K562 (cell line): ENCODE results near the gene ANXA7. TPM values are rescaled to one million over a fixed set of nuclear protein-coding genes. Genes with fewer than 3 reads are reported as not detected.

Experiments used
- COPS2 ChIP-seq: fragments of 450-650 bp; conservative IDR thresholded peaks from 2 replicates; pipeline ENCODE4 v1.6.1; 2016; ENCODE audit warnings: mild to moderate bottlenecking, moderate library complexity
- CTCFL ChIP-seq: IDR thresholded peaks from 2 replicates; pipeline ENCODE4 v1.6.1; 2011; ENCODE audit warnings: borderline replicate concordance, low read depth, mild to moderate bottlenecking, moderate library complexity, low read length; ENCODE audit not compliant: insufficient read depth, poor library complexity, severe bottlenecking
- DEAF1 ChIP-seq: fragments of 450-650 bp; formaldehyde crosslinking; IDR thresholded peaks from 2 replicates; pipeline ENCODE4 v1.4.0; 2020; ENCODE audit warnings: mild to moderate bottlenecking, moderate library complexity
- ERF ChIP-seq: fragments of 450-650 bp; formaldehyde crosslinking; IDR thresholded peaks from 2 replicates; pipeline ENCODE4 v1.4.0; 2020; ENCODE audit warnings: mild to moderate bottlenecking, mixed read lengths
- HCFC1 ChIP-seq: IDR thresholded peaks from 2 replicates; pipeline ENCODE4 v1.6.1; 2012; ENCODE audit warnings: low read depth, low read length, improper control_type of control experiment
- HDAC8 ChIP-seq: fragments of 450-650 bp; IDR thresholded peaks from 2 replicates; pipeline ENCODE4 v1.6.1; 2016; ENCODE audit warnings: mild to moderate bottlenecking, missing genetic modification characterization, moderate library complexity, missing compliant biosample characterization
- HMG20A ChIP-seq: fragments of 450-650 bp; formaldehyde crosslinking; conservative IDR thresholded peaks from 2 replicates; pipeline ENCODE4 v1.4.0; 2020; ENCODE audit warnings: mild to moderate bottlenecking, mixed read lengths
- HMGN3 ChIP-seq: IDR thresholded peaks from 2 replicates; pipeline ENCODE4 v1.6.1; 2011; ENCODE audit warnings: borderline replicate concordance, low read depth, mild to moderate bottlenecking, mixed read lengths, low read length; ENCODE audit not compliant: insufficient read length; ENCODE audit errors: extremely low read depth
- IRF2 ChIP-seq: sonication (generic); formaldehyde crosslinking; IDR thresholded peaks from 2 replicates; pipeline ENCODE4 v1.8.1; 2022; ENCODE audit warnings: mild to moderate bottlenecking, missing genetic modification reagents
- MTA2 ChIP-seq: fragments of 450-650 bp; IDR thresholded peaks from 2 replicates; pipeline ENCODE4 v1.6.1; 2016; ENCODE audit warnings: low read depth
- NR1H2 ChIP-seq: sonication (generic); formaldehyde crosslinking; IDR thresholded peaks from 2 replicates; pipeline ENCODE4 v1.4.0; 2020; ENCODE audit warnings: mild to moderate bottlenecking, missing genetic modification reagents
- PHF21A ChIP-seq: fragments of 450-650 bp; IDR thresholded peaks from 2 replicates; pipeline ENCODE4 v1.6.1; 2017; ENCODE audit warnings: low read depth, borderline replicate concordance
- PPARD ChIP-seq: fragments of 250-450 bp; sonication (Bioruptor Pico); IDR thresholded peaks from 2 replicates; pipeline ENCODE4 v1.8.0; 2022; ENCODE audit warnings: inconsistent platforms, mild to moderate bottlenecking, moderate library complexity
- RAD51 ChIP-seq: fragments of 450-650 bp; IDR thresholded peaks from 2 replicates; pipeline ENCODE4 v1.7.1; 2016; ENCODE audit warnings: low read depth, mild to moderate bottlenecking, borderline replicate concordance
- RFX1 ChIP-seq: fragments of 450-650 bp; IDR thresholded peaks from 2 replicates; pipeline ENCODE4 v1.6.1; 2016; ENCODE audit warnings: mild to moderate bottlenecking, moderate library complexity
- SRSF7 ChIP-seq: fragments of 200-400 bp; formaldehyde crosslinking; optimal IDR thresholded peaks from 2 replicates; pipeline ENCODE3; 2017; ENCODE audit warnings: mild to moderate bottlenecking, low read depth, low read length
- STAT5A ChIP-seq: IDR thresholded peaks from 2 replicates; pipeline ENCODE4 v1.6.1; 2012; ENCODE audit warnings: low read length, inconsistent platforms, borderline replicate concordance
- TAF15 ChIP-seq: fragments of 200-400 bp; formaldehyde crosslinking; IDR thresholded peaks from 2 replicates; pipeline ENCODE4 v1.6.1; 2017; ENCODE audit warnings: mild to moderate bottlenecking, low read depth, low read length, moderate library complexity
- TCF7L2 ChIP-seq: fragments of 150-350 bp; IDR thresholded peaks from 2 replicates; pipeline ENCODE4 v1.6.1; 2016; ENCODE audit warnings: low read depth, mild to moderate bottlenecking, low read length, moderate library complexity
- ZNF282 ChIP-seq: sonication (generic); formaldehyde crosslinking; IDR thresholded peaks from 2 replicates; pipeline ENCODE4 v1.8.1; 2023; ENCODE audit warnings: missing genetic modification reagents
- polyA plus RNA-seq, 8 experiments: library from polyadenylated mRNA; depleted of rRNA in 4 of 8; stranded (reverse) in 5 of 8; unstranded in 3 of 8; fragments of >200 nt; fragmentation: Nextera tagmentation in 2 of 8; fragmentation: Illumina TruSeq in 1 of 8; extraction: Ambion mirVana in 2 of 8; extraction: Trizol in 1 of 8; gene quantifications; 2 replicates each; pipeline versions ENCODE4 v1.2.1 to v1.2.3, GENCODE V29; 2011 to 2014; ENCODE audit warnings: inconsistent platforms in 1 of 8, missing spikeins in 1 of 8
- total RNA-seq, 7 experiments: library from RNA; depleted of rRNA in 6 of 7; stranded (reverse); fragments of >200 nt in 6 of 7; fragmentation: Illumina TruSeq in 2 of 7; extraction: Trizol in 2 of 7; gene quantifications; 2 replicates each; pipeline versions ENCODE4 v1.2.1 to v1.2.3, GENCODE V29; 2011 to 2021; ENCODE audit warnings: low replicate concordance in 1 of 7
- TF ChIP-seq, protein P1 (sequence below), 2 experiments: fragments of 200-800 bp in 1 of 2; sonication (Bioruptor generic) in 1 of 2; sonication (generic) in 1 of 2; formaldehyde crosslinking in 1 of 2; IDR thresholded peaks in 1 of 2; conservative IDR thresholded peaks in 1 of 2; 2 replicates each; pipeline versions ENCODE4 v1.5.0 to v1.6.1; 2016 to 2020; ENCODE audit warnings: missing compliant biosample characterization in 1 of 2, missing genetic modification characterization in 1 of 2, missing genetic modification reagents in 1 of 2
- TF ChIP-seq, protein P2 (sequence below): fragments of 250-450 bp; sonication (Bioruptor Pico); IDR thresholded peaks from 2 replicates; pipeline ENCODE4 v1.5.0; 2021

Gene ANXA7
- total and polyA plus RNA-seq, 9 of the 15 experiments (the other 6 are each of a cell fraction or from before 2014, with no cell fraction given) = 81.6 to 157 (median 122) TPM

- TF ChIP-seq PHF21A = 0 out of 2 replicates have a peak, but pooled peaks have one; percentile 4
- TF ChIP-seq PPARD (CRISPR knock-in tag) = 0 out of 2 replicates have a peak, but pooled peaks have one; percentile 45
- no peak for TF ChIP-seq COPS2
- TF ChIP-seq IRF2 = no peak
- TF ChIP-seq, protein P1, sequence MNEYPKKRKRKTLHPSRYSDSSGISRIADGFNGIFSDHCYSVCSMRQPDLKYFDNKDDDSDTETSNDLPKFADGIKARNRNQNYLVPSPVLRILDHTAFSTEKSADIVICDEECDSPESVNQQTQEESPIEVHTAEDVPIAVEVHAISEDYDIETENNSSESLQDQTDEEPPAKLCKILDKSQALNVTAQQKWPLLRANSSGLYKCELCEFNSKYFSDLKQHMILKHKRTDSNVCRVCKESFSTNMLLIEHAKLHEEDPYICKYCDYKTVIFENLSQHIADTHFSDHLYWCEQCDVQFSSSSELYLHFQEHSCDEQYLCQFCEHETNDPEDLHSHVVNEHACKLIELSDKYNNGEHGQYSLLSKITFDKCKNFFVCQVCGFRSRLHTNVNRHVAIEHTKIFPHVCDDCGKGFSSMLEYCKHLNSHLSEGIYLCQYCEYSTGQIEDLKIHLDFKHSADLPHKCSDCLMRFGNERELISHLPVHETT (CRISPR knock-in tag; conservative IDR thresholded peaks at IDR 0.05 in 1 of 2, IDR thresholded peaks at IDR 0.05 in 1 of 2) = no peak
- TF ChIP-seq ZNF282 (CRISPR knock-in tag) = no peak
- 0 out of 2 replicates have a peak, but pooled peaks have one; percentile 24 for TF ChIP-seq HMG20A (CRISPR knock-in tag)
- 0 out of 2 replicates have a peak, but pooled peaks have one; percentile 15 for TF ChIP-seq DEAF1
- TF ChIP-seq MTA2 = no peak
- TF ChIP-seq HDAC8 (tag) = no peak
- no peak for TF ChIP-seq HMGN3
- no peak for TF ChIP-seq CTCFL
- TF ChIP-seq, protein P2, sequence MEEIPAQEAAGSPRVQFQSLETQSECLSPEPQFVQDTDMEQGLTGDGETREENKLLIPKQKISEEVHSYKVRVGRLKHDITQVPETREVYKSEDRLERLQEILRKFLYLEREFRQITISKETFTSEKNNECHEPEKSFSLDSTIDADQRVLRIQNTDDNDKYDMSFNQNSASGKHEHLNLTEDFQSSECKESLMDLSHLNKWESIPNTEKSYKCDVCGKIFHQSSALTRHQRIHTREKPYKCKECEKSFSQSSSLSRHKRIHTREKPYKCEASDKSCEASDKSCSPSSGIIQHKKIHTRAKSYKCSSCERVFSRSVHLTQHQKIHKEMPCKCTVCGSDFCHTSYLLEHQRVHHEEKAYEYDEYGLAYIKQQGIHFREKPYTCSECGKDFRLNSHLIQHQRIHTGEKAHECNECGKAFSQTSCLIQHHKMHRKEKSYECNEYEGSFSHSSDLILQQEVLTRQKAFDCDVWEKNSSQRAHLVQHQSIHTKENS (CRISPR knock-in tag) = no peak
- peak; percentile 53; the same call in 1 of the 2 replicates for TF ChIP-seq ERF (CRISPR knock-in tag)
- no peak for TF ChIP-seq STAT5A
- TF ChIP-seq TCF7L2 = no peak
- no peak for TF ChIP-seq SRSF7
- no peak for TF ChIP-seq TAF15
- no peak for TF ChIP-seq RAD51
- TF ChIP-seq NR1H2 (CRISPR knock-in tag) = no peak
- TF ChIP-seq HCFC1 = no peak
- TF ChIP-seq RFX1 = no peak
Measured at GRCh38 chr10:73414230-73414945, 530 bp upstream of the ANXA7 start (continued).
